ENCODE data around the gene CADPS2. TPM values are rescaled to one million over a fixed set of nuclear protein-coding genes. Genes with fewer than 3 reads are reported as not detected.

Gene CADPS2
- total and polyA plus RNA-seq, 2 of the 8 experiments (the other 6 are each of a cell fraction or from before 2014, with no cell fraction given): 8.9 to 22.3 TPM

GRCh38 chr7:122762071-122762470 is 124.2 kb downstream of the CADPS2 start (continued):
- TF ChIP-seq SP4 (IDR thresholded peaks at IDR 0.05; ENCODE audit: low read length) (no peak), MAX (IDR thresholded peaks at IDR 0.05) (no peak), EP300 (IDR thresholded peaks at IDR 0.05; ENCODE audit: borderline replicate concordance in 1 of 2, low read depth in 2 of 2, low read length in 2 of 2) (no peak), SRF (IDR thresholded peaks at IDR 0.05; ENCODE audit: low read depth, low read length) (no peak), E2F6 (IDR thresholded peaks at IDR 0.05) (no peak), EZH2 (IDR thresholded peaks at IDR 0.05; ENCODE audit: low read depth, low read length, severe bottlenecking) (no peak)

Measured in H1 (cell line).